WTC11 (cell line): ENCODE results near the gene RNF149.

Experiments used
- CTCF ChIP-seq: fragments of 200-600 bp; IDR thresholded peaks from 2 replicates; pipeline ENCODE4 v1.8.0; 2022; ENCODE audit warnings: antibody characterized with exemption
- ELF4 ChIP-seq: sonication (generic); formaldehyde crosslinking; IDR thresholded peaks from 2 replicates; pipeline ENCODE4 v1.8.1; 2022; ENCODE audit warnings: low read depth, mild to moderate bottlenecking, moderate library complexity, missing genetic modification reagents
- GRHL2 ChIP-seq: fragments of 250-450 bp; sonication (Bioruptor Pico); IDR thresholded peaks from 2 replicates; pipeline ENCODE4 v1.8.0; 2022; ENCODE audit warnings: mild to moderate bottlenecking, moderate library complexity; ENCODE audit not compliant: insufficient replicate concordance, severe bottlenecking
- NR2C2 ChIP-seq: sonication (generic); formaldehyde crosslinking; IDR thresholded peaks from 2 replicates; pipeline ENCODE4 v1.8.0; 2022; ENCODE audit warnings: mild to moderate bottlenecking, missing genetic modification reagents

GRCh38 chr2:101251844-101252407 is 56.6 kb downstream of the RNF149 start:
- TF ChIP-seq ELF4 (CRISPR knock-in tag) (no peak), GRHL2 (no peak), CTCF (peak; percentile 26; the same call in 1 of the 2 replicates), NR2C2 (no peak)
